HEK293 (cell line): ENCODE measurements around the gene NUAK1.

ENCODE experiments used
- EGR2 ChIP-seq: fragments of 450-650 bp; formaldehyde crosslinking; IDR thresholded peaks from 2 replicates; pipeline ENCODE4 v1.5.1; 2016; ENCODE audit warnings: low read depth, missing biosample characterization, missing genetic modification characterization
- GLIS2 ChIP-seq: fragments of 450-650 bp; formaldehyde crosslinking; IDR thresholded peaks from 2 replicates; pipeline ENCODE4 v1.5.1; 2016; ENCODE audit warnings: missing biosample characterization, missing genetic modification characterization
- HOXD13 ChIP-seq: sonication (generic); formaldehyde crosslinking; IDR thresholded peaks from 2 replicates; pipeline ENCODE4 v1.8.0; 2022; ENCODE audit warnings: missing genetic modification reagents, borderline replicate concordance
- OVOL3 ChIP-seq: fragments of 450-650 bp; formaldehyde crosslinking; IDR thresholded peaks from 2 replicates; pipeline ENCODE4 v1.5.1; 2016; ENCODE audit warnings: missing biosample characterization, missing genetic modification characterization
- SP7 ChIP-seq: fragments of 450-650 bp; formaldehyde crosslinking; IDR thresholded peaks from 2 replicates; pipeline ENCODE4 v1.5.1; 2016; ENCODE audit warnings: missing biosample characterization, missing genetic modification characterization
- TSHZ1 ChIP-seq: fragments of 450-650 bp; formaldehyde crosslinking; IDR thresholded peaks from 2 replicates; pipeline ENCODE4 v1.5.1; 2016; ENCODE audit warnings: missing biosample characterization, missing genetic modification characterization, borderline replicate concordance
- WT1 ChIP-seq: fragments of 450-650 bp; formaldehyde crosslinking; IDR thresholded peaks from 2 replicates; pipeline ENCODE4 v1.5.1; 2016; ENCODE audit warnings: missing biosample characterization, missing genetic modification characterization
- ZBTB48 ChIP-seq: fragments of 450-650 bp; formaldehyde crosslinking; IDR thresholded peaks from 2 replicates; pipeline ENCODE4 v1.5.1; 2016; ENCODE audit warnings: missing biosample characterization, missing genetic modification characterization
- ZBTB49 ChIP-seq: fragments of 450-650 bp; formaldehyde crosslinking; IDR thresholded peaks from 2 replicates; pipeline ENCODE4 v1.5.1; 2016; ENCODE audit warnings: missing biosample characterization, missing genetic modification characterization, low read depth
- ZEB2 ChIP-seq: fragments of 450-650 bp; formaldehyde crosslinking; IDR thresholded peaks from 2 replicates; pipeline ENCODE4 v1.5.1; 2016; ENCODE audit warnings: missing biosample characterization, missing genetic modification characterization
- ZFHX2 ChIP-seq: fragments of 450-650 bp; formaldehyde crosslinking; conservative IDR thresholded peaks from 2 replicates; pipeline ENCODE4 v1.5.1; 2016; ENCODE audit warnings: missing biosample characterization, missing genetic modification characterization
- ZFP3 ChIP-seq: fragments of 450-650 bp; formaldehyde crosslinking; IDR thresholded peaks from 2 replicates; pipeline ENCODE4 v1.5.1; 2016; ENCODE audit warnings: low read depth, missing biosample characterization, missing genetic modification characterization
- ZNF121 ChIP-seq: fragments of 450-650 bp; formaldehyde crosslinking; IDR thresholded peaks from 2 replicates; pipeline ENCODE4 v1.5.1; 2016; ENCODE audit warnings: missing biosample characterization, missing genetic modification characterization
- ZNF146 ChIP-seq: fragments of 450-650 bp; formaldehyde crosslinking; IDR thresholded peaks from 2 replicates; pipeline ENCODE4 v1.5.1; 2016; ENCODE audit warnings: missing biosample characterization, missing genetic modification characterization
- ZNF16 ChIP-seq: fragments of 450-650 bp; formaldehyde crosslinking; IDR thresholded peaks from 2 replicates; pipeline ENCODE4 v1.5.1; 2016; ENCODE audit warnings: low read depth, missing biosample characterization, missing genetic modification characterization
- ZNF169 ChIP-seq: fragments of 450-650 bp; formaldehyde crosslinking; IDR thresholded peaks from 2 replicates; pipeline ENCODE4 v1.5.1; 2016; ENCODE audit warnings: missing biosample characterization, missing genetic modification characterization
- ZNF2 ChIP-seq: fragments of 450-650 bp; formaldehyde crosslinking; IDR thresholded peaks from 2 replicates; pipeline ENCODE4 v1.5.1; 2016; ENCODE audit warnings: missing biosample characterization, missing genetic modification characterization
- ZNF26 ChIP-seq: fragments of 450-650 bp; formaldehyde crosslinking; IDR thresholded peaks from 2 replicates; pipeline ENCODE4 v1.5.1; 2016; ENCODE audit warnings: missing biosample characterization, missing genetic modification characterization
- ZNF362 ChIP-seq: fragments of 450-650 bp; formaldehyde crosslinking; IDR thresholded peaks from 2 replicates; pipeline ENCODE4 v1.5.1; 2016; ENCODE audit warnings: missing biosample characterization, missing genetic modification characterization
- ZNF433 ChIP-seq: fragments of 450-650 bp; formaldehyde crosslinking; IDR thresholded peaks from 2 replicates; pipeline ENCODE4 v1.5.1; 2016; ENCODE audit warnings: missing biosample characterization, missing genetic modification characterization, low read depth
- ZNF449 ChIP-seq: fragments of 450-650 bp; formaldehyde crosslinking; IDR thresholded peaks from 2 replicates; pipeline ENCODE4 v1.5.1; 2017; ENCODE audit warnings: missing biosample characterization, mild to moderate bottlenecking, missing genetic modification characterization, moderate library complexity
- ZNF521 ChIP-seq: fragments of 450-650 bp; formaldehyde crosslinking; IDR thresholded peaks from 2 replicates; pipeline ENCODE4 v1.5.1; 2017; ENCODE audit warnings: missing biosample characterization, mild to moderate bottlenecking, missing genetic modification characterization
- ZNF629 ChIP-seq: fragments of 450-650 bp; formaldehyde crosslinking; IDR thresholded peaks from 2 replicates; pipeline ENCODE4 v1.5.1; 2017; ENCODE audit warnings: missing biosample characterization, missing genetic modification characterization
- ZNF639 ChIP-seq: fragments of 450-650 bp; formaldehyde crosslinking; IDR thresholded peaks from 2 replicates; pipeline ENCODE4 v1.5.1; 2016; ENCODE audit warnings: missing biosample characterization, missing genetic modification characterization

The NUAK1 gene

GRCh38 chr12:106154751-106155273, 16.1 kb upstream of the NUAK1 start (continued):
- 0 out of 2 replicates have a peak, but pooled peaks have one; percentile 31 for TF ChIP-seq ZBTB49 (tag by site-specific recombination)
- no peak for TF ChIP-seq ZEB2
- no peak for TF ChIP-seq ZNF26 (tag by site-specific recombination)
- TF ChIP-seq ZNF16 (tag by site-specific recombination): no peak
- no peak for TF ChIP-seq ZNF629
- no peak for TF ChIP-seq ZNF2 (tag by site-specific recombination)
- no peak for TF ChIP-seq HOXD13 (CRISPR knock-in tag)
- TF ChIP-seq ZBTB48: no peak
- peak; percentile 92 for TF ChIP-seq SP7 (tag by site-specific recombination)
- TF ChIP-seq ZNF521 (tag by site-specific recombination): no peak
- no peak for TF ChIP-seq ZNF362
- no peak for TF ChIP-seq ZNF121 (tag by site-specific recombination)
- TF ChIP-seq OVOL3: no peak
- TF ChIP-seq ZNF449 (tag by site-specific recombination): peak; percentile 58; the same call in 1 of the 2 replicates
- no peak for TF ChIP-seq ZNF433
- TF ChIP-seq ZNF146 (tag by site-specific recombination): no peak
- TF ChIP-seq TSHZ1 (tag by site-specific recombination): no peak
- TF ChIP-seq EGR2: no peak
- TF ChIP-seq ZFP3 (tag by site-specific recombination): no peak
- no peak for TF ChIP-seq GLIS2 (tag by site-specific recombination)
- TF ChIP-seq ZFHX2 (tag by site-specific recombination): no peak
- TF ChIP-seq WT1 (tag by site-specific recombination): no peak; the same call in 1 of the 2 replicates
- TF ChIP-seq ZNF639 (tag by site-specific recombination): no peak
- TF ChIP-seq ZNF169: no peak
